Stromal cell of bone marrow (primary cell): ENCODE results near the gene NADK.
A peak's percentile ranks its signal among the peaks of the same experiment; 100 is the strongest.

Source experiments
- DNase-seq: peaks from one replicate; pipeline ENCODE4 v3.0.0-alpha.2; 2012; ENCODE audit warnings: low read depth

Gene NADK

DNA sequence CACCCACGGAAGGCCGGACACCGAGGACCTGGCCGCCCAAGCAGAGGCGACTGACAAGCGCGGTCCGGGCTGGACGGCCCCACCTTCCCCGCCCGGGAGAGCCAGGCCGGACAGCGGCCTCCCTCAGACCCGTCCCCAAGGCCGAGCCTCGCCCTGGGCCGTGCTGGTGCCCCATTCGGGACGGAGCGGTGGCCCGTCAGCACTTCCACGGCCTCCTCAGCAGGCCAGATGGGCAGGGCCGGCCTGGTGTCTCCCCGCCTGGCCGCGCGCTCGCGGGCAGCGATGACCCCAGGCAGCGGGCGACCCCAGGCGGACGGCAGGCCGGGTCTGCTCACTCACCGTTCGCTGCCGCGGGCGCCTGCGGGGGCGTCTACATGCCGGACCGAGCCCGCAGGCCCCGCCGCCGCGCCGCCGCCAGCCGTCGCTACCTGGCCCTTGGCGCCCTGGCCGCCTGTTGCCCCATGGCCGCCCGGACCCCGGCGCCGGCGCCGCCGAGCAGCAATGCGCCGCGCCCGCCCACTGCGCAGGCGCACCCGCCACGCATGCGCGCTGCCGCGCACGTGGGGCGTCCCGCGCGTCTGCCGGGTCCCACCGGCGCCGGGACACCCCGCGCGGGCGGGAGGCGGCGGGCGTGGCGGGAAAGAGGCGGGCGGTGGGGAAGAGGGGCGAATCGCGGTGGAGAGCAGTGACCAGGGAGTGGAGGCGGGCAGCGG is at the start of gene NADK:
NADK (minus strand) TSS at position 521 of the 713 bp plus-strand sequence. CDS start 13,064 bp downstream, outside the sequence.
- DNase-seq: no peak

DNA sequence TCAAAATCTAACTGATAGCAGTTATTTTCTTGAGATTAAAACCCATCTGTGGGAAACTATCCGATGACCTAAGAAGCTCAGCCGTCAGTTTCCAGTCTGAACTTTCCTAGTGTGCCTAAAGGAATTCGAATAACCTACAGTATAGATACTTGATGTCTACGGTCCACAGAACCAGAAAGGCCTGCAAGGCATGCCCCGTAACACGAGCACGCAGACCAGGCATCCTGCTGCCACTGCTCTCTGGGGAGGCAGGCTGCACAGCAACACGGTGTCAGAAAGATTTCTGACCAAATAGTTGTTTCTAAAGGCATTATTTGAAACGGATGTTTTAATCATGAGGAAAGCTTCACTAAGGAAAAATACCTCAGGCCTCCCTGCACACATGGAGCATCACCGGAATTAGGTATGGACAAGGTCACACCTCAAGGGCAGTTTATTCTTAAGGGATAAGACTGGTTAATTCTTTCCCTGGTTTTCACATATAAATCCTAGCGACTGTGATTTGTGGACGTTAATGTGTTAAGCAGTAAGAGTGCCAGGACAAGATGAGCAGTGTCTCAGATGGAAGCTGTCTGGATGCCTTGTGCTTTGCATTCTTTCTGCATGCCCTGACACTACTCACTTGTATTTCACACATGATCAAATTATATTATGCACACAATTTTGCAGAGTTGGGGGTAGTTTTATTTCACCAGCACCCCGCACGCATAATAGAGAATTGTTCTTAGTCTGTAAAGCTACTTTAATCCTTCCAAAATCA is 49.0 kb upstream of the NADK start:
- DNase-seq: no peak

GRCh38 chr1:1826356-1827088 is 48.3 kb upstream of the NADK start:
- no peak for DNase-seq

- DNase-seq: no peak
Measured at GRCh38 chr1:1825217-1825616, 46.9 kb upstream of the NADK start.

DNA sequence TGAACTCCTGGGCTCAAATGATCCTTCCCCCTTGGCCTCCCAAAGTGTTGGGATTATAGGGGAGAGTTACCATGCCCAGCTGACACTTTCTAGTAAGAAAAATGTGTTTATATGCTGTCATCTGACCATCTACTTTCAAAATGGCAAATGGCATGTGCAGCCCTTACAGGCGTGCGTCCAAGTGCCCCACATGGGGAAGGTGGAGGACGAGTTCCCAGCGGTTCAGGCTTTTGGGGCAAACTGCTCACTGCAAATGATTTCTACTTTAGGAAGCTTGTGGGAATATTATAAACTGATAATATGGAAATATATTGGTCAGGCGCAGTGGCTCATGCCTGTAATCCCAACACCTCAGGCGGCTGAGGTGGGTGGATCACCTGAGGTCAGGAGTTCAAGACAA is 41.5 kb upstream of the NADK start:
- no peak for DNase-seq

- DNase-seq: no peak
Measured at GRCh38 chr1:1817221-1817620, 39.0 kb upstream of the NADK start.

- no peak for DNase-seq
Measured at GRCh38 chr1:1815606-1816281, 37.5 kb upstream of the NADK start.

GRCh38 chr1:1809489-1809888 is 31.2 kb upstream of the NADK start:
- DNase-seq: no peak

DNA sequence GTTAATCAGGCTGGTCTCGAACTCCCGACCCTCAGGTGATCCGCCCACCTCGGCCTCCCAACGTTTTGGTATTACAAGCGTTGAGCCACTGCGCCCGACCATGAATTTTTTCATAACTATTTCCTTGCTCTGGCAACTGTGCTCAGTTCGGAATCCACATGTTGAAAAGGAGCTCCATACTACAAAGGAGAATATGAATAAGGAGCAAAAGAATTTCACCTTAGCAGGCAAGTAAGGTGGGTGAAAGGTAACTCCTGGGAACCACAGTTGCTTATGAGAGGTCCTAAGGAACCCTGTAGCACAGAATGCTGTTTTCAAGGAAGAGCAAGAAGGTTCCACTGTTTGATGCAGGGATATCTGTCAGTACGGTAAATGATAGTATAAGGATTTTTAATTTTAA is 29.9 kb upstream of the NADK start:
- DNase-seq: no peak

DNA sequence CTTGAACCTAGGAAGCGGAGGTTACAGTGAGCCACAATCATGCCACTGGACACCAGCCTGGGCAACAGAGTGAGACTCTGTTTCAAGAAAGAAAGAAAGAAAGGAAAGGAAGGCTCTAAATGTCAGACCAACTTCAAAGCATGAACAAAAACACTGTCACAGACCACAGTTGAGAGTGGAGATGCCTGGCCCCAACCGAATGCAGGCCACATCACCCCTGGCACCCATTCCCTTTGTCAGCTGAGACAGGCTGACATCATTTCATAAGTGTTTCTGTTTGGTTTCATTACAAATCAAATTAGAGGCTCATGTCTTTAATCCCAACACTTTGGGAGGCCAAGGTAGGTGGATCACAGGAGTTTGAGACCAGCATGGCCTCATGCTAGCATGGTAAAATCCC is 28.6 kb upstream of the NADK start:
- peak; percentile 48 for DNase-seq

- no peak for DNase-seq
Measured at GRCh38 chr1:1804301-1804700, 26.0 kb upstream of the NADK start.

DNA sequence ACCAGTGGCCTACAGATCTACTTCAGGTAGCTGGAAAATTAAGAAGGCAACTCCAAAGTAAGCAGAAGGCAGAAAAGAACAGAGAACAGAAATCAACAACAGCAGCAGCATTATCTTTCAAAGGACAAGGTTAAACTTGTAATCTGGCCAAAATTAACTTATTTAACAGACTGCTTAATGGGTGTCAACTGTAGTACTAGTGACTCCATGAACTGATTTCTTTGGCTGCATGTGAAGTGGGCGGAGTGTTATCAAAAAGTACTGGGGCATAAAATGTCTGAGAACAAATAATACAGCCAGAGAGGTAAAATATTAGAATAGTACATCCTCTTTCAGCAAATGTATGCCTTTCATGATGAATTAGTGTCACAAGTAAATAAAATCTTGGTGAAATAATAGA is 24.6 kb upstream of the NADK start:
- DNase-seq: no peak

GRCh38 chr1:1799716-1800115 is 21.4 kb upstream of the NADK start:
- DNase-seq: no peak

DNA sequence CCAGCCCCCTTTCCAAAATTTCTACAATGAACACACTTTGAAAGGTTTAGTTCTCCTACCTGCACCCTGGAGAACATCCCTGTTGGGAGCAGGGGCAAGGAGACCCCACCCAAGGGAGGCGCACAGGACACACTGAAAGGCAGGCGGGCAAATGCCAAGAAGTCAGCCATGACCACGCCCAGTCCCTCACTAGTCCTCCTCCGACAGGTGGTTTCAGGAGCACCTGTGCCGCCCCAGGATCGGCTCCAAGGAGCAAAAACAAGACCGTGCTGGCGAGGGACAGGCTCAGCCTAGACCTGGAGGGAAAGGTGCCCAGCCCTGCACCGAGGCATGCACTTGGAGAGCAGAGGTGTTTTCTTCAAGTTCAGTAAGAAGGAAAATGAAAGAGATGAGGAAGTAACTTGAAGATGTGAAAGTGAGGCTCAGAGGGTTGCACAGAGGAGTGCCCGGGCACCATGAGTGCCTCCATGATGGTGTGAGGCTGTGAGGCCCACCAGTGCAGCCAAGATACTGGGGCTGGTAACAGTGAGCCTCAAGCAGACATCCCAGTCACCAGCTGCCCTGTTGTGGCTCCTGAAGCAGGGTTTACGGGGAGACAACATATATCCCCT is 19.6 kb upstream of the NADK start:
- DNase-seq: no peak

GRCh38 chr1:1796466-1796865 is 18.2 kb upstream of the NADK start:
- DNase-seq: no peak

GRCh38 chr1:1794999-1795398 is 16.7 kb upstream of the NADK start:
- no peak for DNase-seq

GRCh38 chr1:1793481-1794244 is 15.4 kb upstream of the NADK start:
- DNase-seq: no peak

DNA sequence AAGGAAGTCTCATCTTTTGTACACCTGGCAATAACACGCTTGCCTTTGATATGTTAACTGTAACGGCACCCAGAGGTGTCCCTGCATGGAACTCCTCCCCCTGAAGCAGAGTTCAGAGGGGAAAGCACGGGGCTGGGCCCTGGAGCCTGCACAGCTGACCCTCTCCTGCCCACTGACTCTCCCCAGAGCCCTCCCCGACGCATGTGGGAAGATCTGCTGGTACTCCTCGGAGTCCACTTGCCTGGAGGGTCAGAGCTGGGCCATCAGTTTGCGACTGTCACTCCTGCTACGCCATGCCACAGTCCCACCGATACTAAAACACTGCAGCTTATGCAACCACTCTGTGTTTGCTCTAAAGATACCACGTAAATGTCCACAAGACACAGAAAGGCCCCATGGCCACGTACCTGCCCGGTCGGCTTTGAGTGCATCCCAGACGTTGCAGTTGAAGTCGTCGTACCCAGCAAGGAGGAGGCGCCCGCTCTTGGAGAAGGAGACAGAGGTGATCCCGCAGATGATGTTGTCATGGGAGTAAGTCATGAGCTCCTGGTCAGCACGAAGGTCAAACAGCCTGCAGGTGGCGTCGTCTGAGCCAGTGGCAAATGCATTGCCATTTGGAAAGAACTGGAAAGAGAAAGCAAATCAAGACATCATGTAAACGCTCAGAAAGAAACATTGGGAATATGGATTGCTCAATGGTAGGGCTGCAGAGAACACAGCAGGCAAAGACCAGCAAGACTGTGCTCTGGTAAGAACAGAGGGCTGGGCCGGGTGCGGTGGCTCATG is 10.6 kb upstream of the NADK start:
- DNase-seq: no peak

- DNase-seq: no peak
Measured at GRCh38 chr1:1788136-1788535, 9.9 kb upstream of the NADK start.

GRCh38 chr1:1786836-1787605 is 8.8 kb upstream of the NADK start:
- DNase-seq: no peak
